Stomach (tissue), 4 donors: Measurements from ENCODE around the gene DYDC2.

Experiments used
- POLR2A ChIP-seq, 4 donors: fragments of 450-650 bp; IDR thresholded peaks; one replicate each; pipeline ENCODE4 v1.6.1; 2016; ENCODE audit warnings: antibody characterized with exemption in 4 of 4, control low read depth in 2 of 4, mild to moderate bottlenecking in 1 of 4, moderate library complexity in 1 of 4
- POLR2AphosphoS5 ChIP-seq, 3 donors: sonication (generic); formaldehyde crosslinking; IDR thresholded peaks; one replicate each; pipeline ENCODE4 v1.6.1; 2016; ENCODE audit warnings: antibody characterized with exemption in 3 of 3

- TF ChIP-seq POLR2A (IDR thresholded peaks at IDR 0.05) (no peak), POLR2AphosphoS5 (IDR thresholded peaks at IDR 0.05) (no peak)
These were observed 34.2 kb downstream of the DYDC2 start for GRCh38 chr10:80390740-80391139.
